K562 (cell line): ENCODE measurements around the gene EIF5B. TPM values are rescaled to one million over a fixed set of nuclear protein-coding genes. Genes with fewer than 3 reads are reported as not detected.

Source experiments
- ATAC-seq: fragments of 200-7000 bp; cut with Tn5 transposase; 3 replicates; pipeline ENCODE4 v1.9.1; 2020; ENCODE audit warnings: moderate library complexity
- BruUV-seq: library from RNA; stranded (reverse); fragments of 400-500 nt; replicated peaks from 2 replicates; lab custom pipeline; 2021; lab: Mats Ljungman, UMichigan
- CTCF ChIA-PET: fragments of 300-600 bp; formaldehyde crosslinking; extraction: SDS; loops from one replicate; lab custom pipeline; 2021; ENCODE audit warnings: low intra/inter-chr PET ratio; lab: Yijun Ruan, JAX
- POLR2A ChIA-PET: fragments of 300-600, 350-650 bp; sonication (Branson Sonifier 250); formaldehyde crosslinking; extraction: SDS; loops from one replicate; lab custom pipeline; 2021; ENCODE audit warnings: antibody characterized with exemption, inconsistent platforms; lab: Yijun Ruan, JAX
- DNase-seq, 4 experiments: peaks; one replicate each; pipeline versions ENCODE4 v3.0.0 to v3.0.0-alpha.2; 2011 to 2018; ENCODE audit warnings: low spot score in 3 of 4, mixed read lengths in 3 of 4; ENCODE audit errors: extremely low read depth in 1 of 4
- FAIRE-seq: peaks from 2 replicates; lab custom pipeline; 2011; peaks lifted over from hg19 to GRCh38; lab: Jason Lieb, UNC
- H2AFZ ChIP-seq: 2 replicates; pipeline ENCODE4 v1.6.0; 2011; ENCODE audit warnings: low read depth, low read length, control low read depth, inconsistent platforms
- H3K27ac ChIP-seq: fragments of 200-600 bp; 3 replicates; pipeline ENCODE4 v1.8.0; 2011; ENCODE audit warnings: low read depth, mild to moderate bottlenecking, control low read depth, inconsistent platforms, low read length, moderate library complexity, mixed read lengths; ENCODE audit errors: extremely low read depth
- H3K27me3 ChIP-seq, 2 experiments: fragments of 300-600 bp in 1 of 2; 2 replicates in 1 of 2; 3 replicates in 1 of 2; pipeline versions ENCODE4 v1.6.0 to v1.8.0; 2011; ENCODE audit warnings: inconsistent platforms in 2 of 2, low read length in 2 of 2, mild to moderate bottlenecking in 1 of 2, mixed read lengths in 1 of 2, moderate library complexity in 1 of 2; ENCODE audit not compliant: control insufficient read depth in 2 of 2, insufficient read depth in 2 of 2
- H3K36me3 ChIP-seq: fragments of 300-600 bp; 3 replicates; pipeline ENCODE4 v1.8.0; 2011; ENCODE audit warnings: mild to moderate bottlenecking, low read length, inconsistent platforms; ENCODE audit not compliant: control insufficient read depth, insufficient read depth
- H3K4me1 ChIP-seq, 2 experiments: fragments of 200-600 bp in 1 of 2; replicated peaks in 1 of 2; 2 replicates in 1 of 2; 3 replicates in 1 of 2; pipeline versions ENCODE4 v1.5.1 to v1.8.0; 2011; ENCODE audit warnings: inconsistent platforms in 2 of 2, low read length in 2 of 2, mild to moderate bottlenecking in 1 of 2, mixed read lengths in 1 of 2, moderate library complexity in 1 of 2; ENCODE audit not compliant: control insufficient read depth in 2 of 2, insufficient read depth in 2 of 2
- H3K4me2 ChIP-seq: 2 replicates; pipeline ENCODE4 v1.6.1; 2011; ENCODE audit warnings: low read length, control low read depth, inconsistent platforms, mixed read lengths; ENCODE audit not compliant: insufficient read depth
- H3K4me3 ChIP-seq: fragments of 200-600 bp; sonication (generic), shearing (Covaris generic); 2 replicates; pipeline ENCODE4 v1.5.1; 2016; ENCODE audit warnings: control low read depth, inconsistent platforms
- H3K79me2 ChIP-seq: fragments of 200-600 bp; 3 replicates; pipeline ENCODE4 v1.8.0; 2011; ENCODE audit warnings: low read length, inconsistent platforms; ENCODE audit not compliant: control insufficient read depth, insufficient read depth
- H3K9ac ChIP-seq, 2 experiments: 2 replicates each; pipeline versions ENCODE4 v1.6.0 to v1.6.1; 2011; ENCODE audit warnings: low read depth in 2 of 2, low read length in 2 of 2, control low read depth in 1 of 2, inconsistent platforms in 1 of 2, mild to moderate bottlenecking in 1 of 2, mixed read lengths in 1 of 2; ENCODE audit not compliant: insufficient read depth in 1 of 2
- H3K9me1 ChIP-seq: one replicate; pipeline ENCODE4 v1.6.0; 2011; ENCODE audit warnings: inconsistent platforms, mild to moderate bottlenecking, low read length, moderate library complexity; ENCODE audit not compliant: control insufficient read depth, insufficient read depth
- H3K9me3 ChIP-seq: replicated peaks from 2 replicates; pipeline ENCODE4 v1.5.1; 2011; ENCODE audit warnings: low read depth, low read length, inconsistent platforms; ENCODE audit not compliant: control insufficient read depth, insufficient read depth
- H4K20me1 ChIP-seq: replicated peaks from 2 replicates; pipeline ENCODE4 v1.6.1; 2011; ENCODE audit warnings: low read length, inconsistent platforms, mixed read lengths; ENCODE audit not compliant: control insufficient read depth, insufficient read depth
- MCM3 ChIP-seq: fragments of 450-650 bp; IDR thresholded peaks from 2 replicates; pipeline ENCODE4 v1.6.1; 2016
- NR2C1 ChIP-seq, 2 experiments: fragments of 450-650 bp; IDR thresholded peaks; 2 replicates each; pipeline ENCODE4 v1.6.1; 2017; ENCODE audit warnings: mild to moderate bottlenecking in 2 of 2, antibody characterized with exemption in 1 of 2, inconsistent platforms in 1 of 2, missing compliant biosample characterization in 1 of 2, missing genetic modification characterization in 1 of 2
- PKNOX1 ChIP-seq: fragments of 450-650 bp; IDR thresholded peaks from 2 replicates; pipeline ENCODE4 v1.6.1; 2016
- RBFOX2 ChIP-seq: fragments of 200-400 bp; formaldehyde crosslinking; IDR thresholded peaks from 2 replicates; pipeline ENCODE4 v1.6.1; 2017; ENCODE audit warnings: low read depth, mild to moderate bottlenecking, low read length, moderate library complexity
- ZBTB1 ChIP-seq: sonication (generic); formaldehyde crosslinking; IDR thresholded peaks from 2 replicates; pipeline ENCODE4 v1.8.1; 2023; ENCODE audit warnings: missing genetic modification reagents, low read depth, mild to moderate bottlenecking, borderline replicate concordance
- ZNF146 ChIP-seq: IDR thresholded peaks from one replicate; pipeline ENCODE4 v1.6.1; 2018; ENCODE audit warnings: missing compliant biosample characterization; ENCODE audit not compliant: unreplicated experiment
- ZNF75A ChIP-seq: fragments of 450-650 bp; formaldehyde crosslinking; IDR thresholded peaks from 2 replicates; pipeline ENCODE4 v1.4.0; 2020; ENCODE audit warnings: mild to moderate bottlenecking
- ZSCAN29 ChIP-seq: fragments of 450-650 bp; IDR thresholded peaks from 2 replicates; pipeline ENCODE4 v1.6.1; 2017
- WGBS: fragments of 100-300 bp; shearing (Covaris generic); methylation state at CpG from one replicate; pipeline ENCODE4 v1.1.6; 2016; ENCODE audit warnings: low coverage, mixed read lengths; ENCODE audit not compliant: insufficient coverage; ENCODE audit errors: missing lambda C conversion rate; 5-methylcytosine and 5-hydroxymethylcytosine counted together
- in situ Hi-C: fragments of 300-500 bp; cut with MboI; formaldehyde crosslinking; loops from 4 replicates; pipeline ENCODE4 v1.15.0; 2018; ENCODE audit warnings: inconsistent platforms, mixed read lengths
- intact Hi-C: fragments of 100-400 bp; cut with micrococcal nuclease; formaldehyde crosslinking; loops from 2 replicates; pipeline ENCODE4 v1.14.2; 2022
- polyA plus RNA-seq, 8 experiments: library from polyadenylated mRNA; depleted of rRNA in 4 of 8; stranded (reverse) in 5 of 8; unstranded in 3 of 8; fragments of >200 nt; fragmentation: Nextera tagmentation in 2 of 8; fragmentation: Illumina TruSeq in 1 of 8; extraction: Ambion mirVana in 2 of 8; extraction: Trizol in 1 of 8; gene quantifications; 2 replicates each; pipeline versions ENCODE4 v1.2.1 to v1.2.3, GENCODE V29; 2011 to 2014; ENCODE audit warnings: inconsistent platforms in 1 of 8, missing spikeins in 1 of 8
- total RNA-seq, 7 experiments: library from RNA; depleted of rRNA in 6 of 7; stranded (reverse); fragments of >200 nt in 6 of 7; fragmentation: Illumina TruSeq in 2 of 7; extraction: Trizol in 2 of 7; gene quantifications; 2 replicates each; pipeline versions ENCODE4 v1.2.1 to v1.2.3, GENCODE V29; 2011 to 2021; ENCODE audit warnings: low replicate concordance in 1 of 7

The EIF5B gene
- total and polyA plus RNA-seq, 9 of the 15 experiments (the other 6 are each of a cell fraction or from before 2014, with no cell fraction given): 26.5 to 143 (median 47.7) TPM

GRCh38 chr2:99389371-99389770, 52.2 kb downstream of the EIF5B start (continued):
- TF ChIP-seq RBFOX2 (no peak), MCM3 (no peak)

- Histone ChIP-seq H3K36me3 (peaks cover 85% of the 10 kb centered on the region), H3K9ac (no peak overlapping the region), H3K27ac (no peak overlapping the region), H4K20me1 (no peaks in the 10 kb centered on the region)
- BruUV-seq: TSS peak; percentile 47
- no peak for ATAC-seq
- 100% methylated on average over 3 of the region's 3 CpGs for WGBS
- CTCF ChIA-PET: no interaction called here
- TF ChIP-seq ZSCAN29: no peak
- TF ChIP-seq ZNF146 (CRISPR knock-in tag): no peak
- no peak for TF ChIP-seq ZBTB1 (CRISPR knock-in tag)
- TF ChIP-seq NR2C1 (IDR thresholded peaks at IDR 0.05): no peak
- no peak for TF ChIP-seq NR2C1 (tag; IDR thresholded peaks at IDR 0.05)
- no peak for TF ChIP-seq PKNOX1
- no peak for TF ChIP-seq ZNF75A (CRISPR knock-in tag)
- TF ChIP-seq, all 486 proteins: peak for 0
- Histone ChIP-seq H3K27me3 (no peaks in the 10 kb centered on the region), H3K4me2 (no peak overlapping the region), H3K4me3 (no peak overlapping the region), H3K9me1 (no peaks in the 10 kb centered on the region), H3K4me1 (no peaks in the 10 kb centered on the region), H2AFZ (no peak overlapping the region), H3K79me2 (peaks cover 5% of the 10 kb centered on the region), H3K9me3 (no peaks in the 10 kb centered on the region)
- POLR2A ChIA-PET: interaction anchor here (0.7 kb wide), 1 partner anchor 481 kb away, joined by 3 read pairs; no protein-coding TSS in a partner anchor
- no peak for DNase-seq
- intact Hi-C loops (no loop called here), in situ Hi-C loops (no loop called here)
- FAIRE-seq: no peak
Observed at GRCh38 chr2:99389946-99390345, 52.8 kb downstream of the EIF5B start.
